ENCODE data around the gene ZNF598. TPM values are rescaled to one million over a fixed set of nuclear protein-coding genes. Genes with fewer than 3 reads are reported as not detected.

ZNF598 gene
- total RNA-seq, 1 experiment from 2014 or later = 57.4 TPM

DNA sequence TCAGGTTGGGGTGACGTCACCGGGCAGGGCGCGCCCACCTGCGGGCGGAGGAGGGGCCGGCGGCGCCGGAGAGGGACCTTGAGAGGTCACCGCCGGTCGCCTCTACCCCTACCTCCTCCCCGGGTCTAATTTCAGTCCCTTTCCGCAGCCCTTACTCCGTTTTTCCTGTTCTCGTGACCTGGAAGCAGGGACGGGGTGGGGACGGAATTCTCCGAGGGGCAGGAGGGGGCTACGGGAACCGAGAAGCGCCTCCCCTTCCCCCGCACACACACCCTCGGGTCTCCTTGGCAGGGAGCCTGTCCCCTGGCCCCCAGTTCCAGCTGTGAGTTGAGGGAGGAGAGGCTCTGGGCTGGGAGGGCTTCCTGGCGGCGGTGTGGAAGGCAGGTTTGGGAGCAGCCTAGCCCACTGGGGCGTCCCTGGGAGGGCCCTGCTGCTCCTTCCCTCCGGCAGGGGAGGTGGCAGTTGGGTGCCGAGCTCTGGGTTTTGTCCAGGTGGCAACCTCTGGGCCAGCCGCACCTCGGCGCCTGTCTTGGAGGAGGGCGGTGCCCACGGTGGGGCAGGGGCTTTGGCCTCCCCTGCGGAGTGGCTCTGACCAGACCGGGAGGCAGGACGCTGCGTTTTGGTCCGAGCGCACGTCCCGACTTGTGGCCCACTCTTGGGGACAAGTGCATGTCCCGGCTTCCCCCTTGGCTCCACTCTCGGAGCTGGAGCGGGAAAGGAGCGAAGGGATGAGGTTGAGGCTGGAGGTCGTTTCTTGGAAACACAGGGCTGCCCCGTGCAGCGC is 19.1 kb downstream of the ZNF598 start:
- intact Hi-C loops (cut with micrococcal nuclease) = no loop called here
- H4K20me1 ChIP-seq (ENCODE audit: insufficient read depth) = no peaks in the 10 kb centered on the region
- no peaks in the 10 kb centered on the region for H3K9me2 ChIP-seq (ENCODE audit: insufficient read depth)
- H3K9me3 ChIP-seq (ENCODE audit: control insufficient read depth in 1 of 2, insufficient read depth in 1 of 2, low read depth in 1 of 2, low read length in 2 of 2) = no peaks in the 10 kb centered on the region
- RAD21 ChIA-PET (ENCODE audit: low non-redundant PET in 1 of 2, low total read pairs in 2 of 2, uncharacterized antibody in 2 of 2, unreplicated experiment in 2 of 2) = no interaction called here
- H3K4me3 ChIP-seq (replicated peaks in 1 of 2; ENCODE audit: low read depth in 1 of 2, low read length in 2 of 2) = peak overlapping the region; percentile 53 to 60
- no peak overlapping the region for H2AFZ ChIP-seq (ENCODE audit: low read depth, low read length, poor library complexity, severe bottlenecking)
- H3K4me2 ChIP-seq (ENCODE audit: low read length) = peak overlapping the region; percentile 67
- peak overlapping the region; percentile 57 for H3K9ac ChIP-seq (ENCODE audit: low read length)
- POLR2A ChIA-PET = no interaction called here
- ATAC-seq = peak; percentile 53
- peaks cover 7% of the 10 kb centered on the region; the same call in 1 of the 2 replicates for H3K79me2 ChIP-seq (ENCODE audit: insufficient read depth, low read length)
- H3K27ac ChIP-seq (ENCODE audit: low read depth, low read length) = peak overlapping the region; percentile 65
- BruUV-seq (replicated peaks) = TSS peak; percentile 39
- H3K4me1 ChIP-seq (ENCODE audit: control insufficient read depth in 1 of 2, insufficient read depth in 2 of 2, low read length in 2 of 2) = peaks cover 13 to 38% of the 10 kb centered on the region in 2 experiments
- H3K36me3 ChIP-seq (ENCODE audit: control insufficient read depth in 1 of 2, insufficient read depth in 2 of 2, low read length in 2 of 2) = peaks cover 6 to 14% of the 10 kb centered on the region in 2 experiments; a peak in 2 of 4 replicates
- no peaks in the 10 kb centered on the region for H3K27me3 ChIP-seq (ENCODE audit: insufficient read depth, low read length)
- CTCF ChIA-PET = no interaction called here
- peak; percentile 48; the same call in 1 of the 2 replicates for TF ChIP-seq POLR2AphosphoS5 (IDR thresholded peaks at IDR 0.05; ENCODE audit: low read depth, low read length)
- TF ChIP-seq TCF7L2 (IDR thresholded peaks at IDR 0.05; ENCODE audit: borderline replicate concordance, extremely low read depth, insufficient read depth, insufficient read length) = peak; percentile 25
- TF ChIP-seq YY1 (IDR thresholded peaks at IDR 0.05; ENCODE audit: extremely low read depth, insufficient replicate concordance, low read depth, low read length) = no peak
- DNase-seq (ENCODE audit: low read depth, low spot score) = no peak

DNA sequence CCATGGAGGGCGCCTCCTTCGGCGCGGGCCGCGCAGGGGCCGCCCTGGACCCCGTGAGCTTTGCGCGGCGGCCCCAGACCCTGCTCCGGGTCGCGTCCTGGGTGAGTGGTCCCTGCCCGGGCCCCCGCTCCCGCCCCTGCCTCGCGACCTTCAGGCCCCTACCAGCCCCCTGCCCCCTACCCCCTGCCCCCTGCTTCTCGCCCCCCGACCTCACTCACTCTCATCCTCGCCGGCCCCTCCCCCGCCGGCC is 19.6 kb downstream of the ZNF598 start:
- Histone ChIP-seq H3K79me2 (ENCODE audit: insufficient read depth, low read length) (peaks cover 12% of the 10 kb centered on the region), H3K9me2 (ENCODE audit: insufficient read depth) (no peaks in the 10 kb centered on the region), H4K20me1 (ENCODE audit: insufficient read depth) (no peaks in the 10 kb centered on the region), H3K27ac (ENCODE audit: low read depth, low read length) (peak overlapping the region; percentile 65; the same call in 1 of the 2 replicates), H3K27me3 (ENCODE audit: insufficient read depth, low read length) (no peaks in the 10 kb centered on the region), H3K4me1 (ENCODE audit: control insufficient read depth in 1 of 2, insufficient read depth in 2 of 2, low read length in 2 of 2) (peaks cover 18 to 43% of the 10 kb centered on the region in 2 experiments), H3K36me3 (ENCODE audit: control insufficient read depth in 1 of 2, insufficient read depth in 2 of 2, low read length in 2 of 2) (peaks cover 6 to 14% of the 10 kb centered on the region in 2 experiments; a peak in 2 of 4 replicates), H3K9ac (ENCODE audit: low read length) (peak overlapping the region; percentile 57; the same call in 1 of the 2 replicates), H3K9me3 (ENCODE audit: control insufficient read depth in 1 of 2, insufficient read depth in 1 of 2, low read depth in 1 of 2, low read length in 2 of 2) (no peaks in the 10 kb centered on the region), H3K4me3 (replicated peaks in 1 of 2; ENCODE audit: low read depth in 1 of 2, low read length in 2 of 2) (peak overlapping the region; percentile 53 to 60), H2AFZ (ENCODE audit: low read depth, low read length, poor library complexity, severe bottlenecking) (no peak overlapping the region), H3K4me2 (ENCODE audit: low read length) (peak overlapping the region; percentile 67)
- intact Hi-C loops (cut with micrococcal nuclease) = no loop called here
- ChIA-PET POLR2A (no interaction called here), RAD21 (ENCODE audit: low non-redundant PET in 1 of 2, low total read pairs in 2 of 2, uncharacterized antibody in 2 of 2, unreplicated experiment in 2 of 2) (no interaction called here), CTCF (interaction anchor here (0.6 kb wide), 1 partner anchor 25 kb away, joined by 3 read pairs; no protein-coding TSS in a partner anchor)
- ATAC-seq (no peak), DNase-seq (ENCODE audit: low read depth, low spot score) (no peak)
- no TSS peak for BruUV-seq (replicated peaks)
- TF ChIP-seq TCF7L2 (IDR thresholded peaks at IDR 0.05; ENCODE audit: borderline replicate concordance, extremely low read depth, insufficient read depth, insufficient read length) (no peak), YY1 (IDR thresholded peaks at IDR 0.05; ENCODE audit: extremely low read depth, insufficient replicate concordance, low read depth, low read length) (no peak), REST (IDR thresholded peaks at IDR 0.05; ENCODE audit: low read depth) (no peak), MAX (IDR thresholded peaks at IDR 0.05) (no peak), RAD21 (IDR thresholded peaks at IDR 0.05; ENCODE audit: low read depth) (no peak), EZH2 (IDR thresholded peaks at IDR 0.05) (no peak), POLR2A (IDR thresholded peaks at IDR 0.05; ENCODE audit: borderline replicate concordance, extremely low read depth, insufficient read depth, insufficient read length) (no peak), POLR2AphosphoS5 (IDR thresholded peaks at IDR 0.05; ENCODE audit: low read depth, low read length) (no peak), SIN3A (IDR thresholded peaks at IDR 0.05; ENCODE audit: low read depth) (no peak)
- TF ChIP-seq, protein P1, sequence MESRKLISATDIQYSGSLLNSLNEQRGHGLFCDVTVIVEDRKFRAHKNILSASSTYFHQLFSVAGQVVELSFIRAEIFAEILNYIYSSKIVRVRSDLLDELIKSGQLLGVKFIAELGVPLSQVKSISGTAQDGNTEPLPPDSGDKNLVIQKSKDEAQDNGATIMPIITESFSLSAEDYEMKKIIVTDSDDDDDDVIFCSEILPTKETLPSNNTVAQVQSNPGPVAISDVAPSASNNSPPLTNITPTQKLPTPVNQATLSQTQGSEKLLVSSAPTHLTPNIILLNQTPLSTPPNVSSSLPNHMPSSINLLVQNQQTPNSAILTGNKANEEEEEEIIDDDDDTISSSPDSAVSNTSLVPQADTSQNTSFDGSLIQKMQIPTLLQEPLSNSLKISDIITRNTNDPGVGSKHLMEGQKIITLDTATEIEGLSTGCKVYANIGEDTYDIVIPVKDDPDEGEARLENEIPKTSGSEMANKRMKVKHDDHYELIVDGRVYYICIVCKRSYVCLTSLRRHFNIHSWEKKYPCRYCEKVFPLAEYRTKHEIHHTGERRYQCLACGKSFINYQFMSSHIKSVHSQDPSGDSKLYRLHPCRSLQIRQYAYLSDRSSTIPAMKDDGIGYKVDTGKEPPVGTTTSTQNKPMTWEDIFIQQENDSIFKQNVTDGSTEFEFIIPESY (IDR thresholded peaks at IDR 0.05; ENCODE audit: extremely low read depth, insufficient replicate concordance, low read length) = no peak
- TF ChIP-seq, protein P2, sequence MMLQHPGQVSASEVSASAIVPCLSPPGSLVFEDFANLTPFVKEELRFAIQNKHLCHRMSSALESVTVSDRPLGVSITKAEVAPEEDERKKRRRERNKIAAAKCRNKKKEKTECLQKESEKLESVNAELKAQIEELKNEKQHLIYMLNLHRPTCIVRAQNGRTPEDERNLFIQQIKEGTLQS (IDR thresholded peaks at IDR 0.05) = no peak
